HEK293 (cell line): ENCODE results near the gene RAB9A.

ENCODE experiments used
- MEIS1 ChIP-seq: sonication (generic); formaldehyde crosslinking; IDR thresholded peaks from 2 replicates; pipeline ENCODE4 v1.8.1; 2022; ENCODE audit warnings: missing genetic modification reagents, mild to moderate bottlenecking, borderline replicate concordance
- ZNF518A ChIP-seq: fragments of 450-650 bp; formaldehyde crosslinking; conservative IDR thresholded peaks from 2 replicates; pipeline ENCODE4 v1.5.1; 2016; ENCODE audit warnings: low read depth, missing biosample characterization, missing genetic modification characterization

- TF ChIP-seq ZNF518A (tag by site-specific recombination) (no peak), MEIS1 (CRISPR knock-in tag) (no peak)
These were observed 66.3 kb downstream of the RAB9A start for GRCh38 chrX:13755254-13755653.
